ENCODE results near the gene PDE3A.

Gene PDE3A

DNA sequence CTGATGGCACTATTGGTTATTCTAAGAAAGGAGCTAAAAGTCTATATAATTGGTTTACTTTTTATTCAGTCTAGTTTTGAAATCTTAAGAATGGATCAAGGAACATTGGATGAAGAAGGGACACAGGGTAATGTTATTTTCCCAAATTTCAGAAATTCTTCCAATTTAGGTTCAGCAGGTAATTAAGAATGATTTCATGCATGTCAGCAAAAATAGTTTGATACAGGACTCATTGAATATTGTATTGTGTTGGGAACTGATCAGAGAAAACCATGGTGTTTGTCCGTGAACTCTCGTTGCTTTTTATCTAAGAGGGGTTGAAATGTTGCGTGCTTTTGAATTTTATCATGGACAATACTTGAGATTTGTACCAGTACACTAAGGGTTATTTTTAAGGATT is 58.6 kb downstream of the PDE3A start:
- DNase-seq: no peak

DNA sequence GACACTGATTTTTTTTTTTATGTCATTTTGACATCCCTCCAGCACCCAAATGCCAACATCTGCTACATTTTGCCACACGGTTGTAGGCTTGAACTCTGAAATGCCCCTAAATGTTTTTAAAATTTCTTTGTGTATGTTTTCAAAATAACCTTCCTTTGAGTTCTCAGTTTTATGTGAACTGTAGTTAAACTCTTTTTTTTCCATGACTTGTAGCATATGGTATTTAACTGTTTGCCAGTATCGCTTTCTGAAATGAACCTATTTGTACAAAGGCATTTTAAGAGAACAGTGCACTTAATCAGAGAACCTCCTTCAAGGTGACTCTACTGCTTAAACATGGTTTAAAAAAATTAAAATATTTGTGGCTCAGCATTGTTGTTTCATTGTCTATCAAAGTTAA is 61.5 kb downstream of the PDE3A start:
- no peak for DNase-seq

DNA sequence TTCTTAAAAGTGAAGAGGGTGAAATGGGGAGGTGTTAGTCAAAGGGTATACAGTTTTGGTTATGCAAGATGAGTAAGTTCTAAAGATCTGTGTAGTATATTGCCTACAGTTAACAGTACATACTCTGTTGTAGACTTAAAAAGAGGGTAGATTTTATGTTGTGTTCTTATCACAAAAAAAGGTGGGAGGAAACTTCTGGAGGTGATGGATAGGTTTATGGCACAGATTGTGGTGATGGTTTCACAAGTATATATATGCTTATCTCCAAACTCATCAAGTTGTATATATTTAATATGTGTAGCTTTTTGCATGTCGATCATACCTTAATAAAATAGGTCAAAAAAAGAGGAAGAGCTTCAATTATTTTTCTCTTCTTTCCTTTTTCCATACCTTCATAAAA is 64.0 kb downstream of the PDE3A start:
- DNase-seq: no peak

DNA sequence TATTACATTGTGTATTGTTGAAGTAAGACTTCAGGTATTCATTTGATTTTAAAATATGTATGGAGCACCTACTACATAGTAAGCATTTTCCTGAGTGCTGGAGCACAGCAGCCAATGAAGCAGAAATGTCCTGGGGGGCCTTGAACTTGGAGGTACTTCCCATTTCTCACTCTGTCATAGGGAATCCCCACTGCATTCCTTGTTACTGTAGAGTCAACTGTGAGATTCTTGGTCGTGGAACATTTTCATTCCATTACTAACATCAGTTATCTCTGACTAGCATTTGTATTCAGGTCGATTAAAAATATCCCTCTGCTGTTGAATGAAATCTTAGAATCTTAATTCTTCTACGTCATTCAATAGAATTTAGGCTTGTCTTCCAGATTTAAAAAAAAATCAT is 66.7 kb downstream of the PDE3A start:
- DNase-seq: no peak

DNA sequence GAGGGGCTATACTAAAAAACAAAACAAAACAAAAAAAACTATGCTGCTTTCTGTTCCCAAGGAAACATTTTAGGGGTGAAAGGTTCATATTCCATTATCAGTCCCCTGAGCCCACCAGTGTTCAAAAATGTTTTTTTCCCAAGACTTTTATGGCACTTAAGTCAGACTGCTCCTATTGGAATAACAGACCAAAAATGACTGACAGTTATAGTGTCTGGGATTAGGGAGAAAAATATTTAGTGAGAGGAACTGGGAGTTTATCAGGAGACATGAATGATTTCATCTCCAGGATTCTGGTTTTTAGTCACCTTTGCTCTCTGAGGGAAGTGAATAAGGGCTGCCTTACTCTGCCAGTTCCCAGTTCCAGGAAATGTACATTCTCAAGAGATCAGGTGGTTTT is 68.0 kb downstream of the PDE3A start:
- DNase-seq: no peak

DNA sequence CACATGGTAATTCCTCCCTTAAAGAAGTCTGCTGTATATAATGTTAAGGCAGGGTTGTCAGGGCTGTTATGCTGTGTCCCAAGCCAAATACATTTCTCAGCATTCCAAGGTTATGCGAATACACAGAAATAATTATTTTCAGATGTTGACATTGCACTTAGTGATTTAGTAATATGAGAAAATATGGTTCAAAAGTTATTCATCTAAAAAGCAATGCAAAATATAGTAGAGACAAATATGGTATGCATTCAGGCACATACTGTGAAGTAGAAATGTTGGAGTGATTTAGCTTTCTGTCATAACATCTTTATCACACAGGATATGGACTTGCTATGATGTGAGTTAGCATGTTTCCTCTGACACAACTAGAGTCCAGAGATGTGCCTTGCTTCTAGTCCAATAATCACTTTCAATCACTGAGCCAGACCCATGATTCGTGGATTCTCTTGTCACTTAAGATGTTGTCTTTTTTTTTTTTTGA is 70.0 kb downstream of the PDE3A start:
- DNase-seq: no peak

DNA sequence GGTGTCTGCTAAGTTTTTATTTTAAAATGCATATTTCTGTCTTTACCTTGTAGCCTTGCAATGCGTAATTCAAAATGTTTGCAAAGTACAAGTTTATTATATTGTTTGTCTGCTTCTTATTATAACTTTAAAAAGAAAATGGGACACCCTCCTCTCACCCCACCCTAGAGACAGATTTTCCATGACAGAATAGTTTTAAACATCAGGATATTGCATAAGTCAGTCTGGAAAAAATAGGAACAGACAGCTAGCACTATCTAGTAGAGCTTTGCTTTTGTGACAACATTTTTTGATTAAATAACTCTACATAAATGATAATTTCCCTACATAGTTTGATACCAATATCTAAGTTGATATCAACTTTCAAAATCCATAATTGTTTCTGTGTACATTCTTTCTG is 71.3 kb downstream of the PDE3A start:
- DNase-seq: no peak

DNA sequence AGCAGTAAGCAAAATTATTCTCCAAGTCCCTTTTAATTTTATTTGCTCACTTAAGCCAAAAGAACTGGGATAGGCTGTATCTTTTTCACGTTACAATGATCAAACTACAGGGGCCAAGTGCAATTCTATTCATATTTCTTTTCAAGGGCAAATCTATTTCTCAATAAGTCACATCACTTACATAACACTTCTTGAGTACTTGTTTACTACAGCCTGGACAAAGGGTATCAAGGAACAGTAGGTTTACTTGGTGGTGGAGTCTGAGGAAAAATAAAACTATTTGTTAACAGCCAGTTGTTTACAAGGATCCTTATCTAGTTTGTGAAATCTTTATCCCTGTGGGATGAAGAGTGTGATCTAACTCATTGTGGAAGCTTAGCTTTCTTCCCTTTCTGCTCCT is 72.1 kb downstream of the PDE3A start:
- DNase-seq: no peak

DNA sequence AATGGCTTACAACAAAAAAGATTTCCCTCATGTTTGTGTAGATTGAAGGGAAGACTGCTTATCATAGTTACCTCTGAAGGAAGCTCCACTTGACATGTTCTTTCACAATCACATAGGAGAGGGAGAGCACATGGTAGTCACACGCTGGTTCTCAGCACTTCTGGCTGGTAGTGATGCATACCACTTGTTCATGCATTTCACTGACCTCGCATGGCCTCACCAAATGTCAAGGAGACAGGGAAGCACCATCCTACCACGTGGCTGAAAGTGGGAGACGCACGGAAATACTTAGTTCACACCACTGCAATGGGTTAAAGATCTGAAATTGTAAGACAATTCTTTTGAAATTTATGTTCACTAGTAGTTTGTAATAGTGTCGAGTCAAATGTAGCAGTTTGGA is 74.0 kb downstream of the PDE3A start:
- DNase-seq: no peak

DNA sequence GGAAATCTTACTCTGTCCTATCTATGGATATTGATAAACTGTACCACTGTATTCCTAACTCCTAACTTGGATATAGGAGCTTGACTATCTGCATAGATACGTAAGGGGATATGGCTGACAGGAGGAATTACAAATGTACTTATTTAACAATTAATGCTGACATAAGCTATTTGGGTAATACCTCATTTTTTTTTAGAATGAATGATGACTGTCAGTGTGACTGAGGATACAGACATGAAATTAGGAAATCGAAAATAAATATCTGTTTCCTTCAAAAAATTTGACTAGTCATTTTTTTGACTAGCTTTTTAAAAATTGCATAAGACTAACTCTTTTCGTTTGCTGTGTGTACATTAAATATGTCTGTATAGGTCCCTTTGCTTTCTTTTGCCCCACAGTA is 74.9 kb downstream of the PDE3A start:
- DNase-seq: no peak

DNA sequence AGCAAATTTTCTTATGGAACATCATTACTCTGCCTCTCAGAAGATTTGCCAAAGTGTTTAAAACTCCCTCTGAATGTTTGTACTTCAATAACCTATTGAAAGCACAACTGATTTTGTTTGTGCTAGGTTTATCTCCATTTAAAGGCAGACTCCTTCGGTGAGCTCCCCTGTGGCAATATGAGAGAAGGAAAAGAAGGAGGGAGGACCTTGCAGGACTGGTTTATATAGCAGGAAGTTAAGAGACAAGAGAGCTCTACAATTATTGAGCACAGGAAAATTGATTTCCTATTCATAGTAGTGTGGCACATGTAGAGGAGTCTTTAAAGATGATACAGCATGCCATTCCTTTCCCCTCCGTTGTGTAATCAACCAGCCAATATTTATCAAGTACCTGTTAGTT is 75.5 kb downstream of the PDE3A start:
- DNase-seq: no peak

DNA sequence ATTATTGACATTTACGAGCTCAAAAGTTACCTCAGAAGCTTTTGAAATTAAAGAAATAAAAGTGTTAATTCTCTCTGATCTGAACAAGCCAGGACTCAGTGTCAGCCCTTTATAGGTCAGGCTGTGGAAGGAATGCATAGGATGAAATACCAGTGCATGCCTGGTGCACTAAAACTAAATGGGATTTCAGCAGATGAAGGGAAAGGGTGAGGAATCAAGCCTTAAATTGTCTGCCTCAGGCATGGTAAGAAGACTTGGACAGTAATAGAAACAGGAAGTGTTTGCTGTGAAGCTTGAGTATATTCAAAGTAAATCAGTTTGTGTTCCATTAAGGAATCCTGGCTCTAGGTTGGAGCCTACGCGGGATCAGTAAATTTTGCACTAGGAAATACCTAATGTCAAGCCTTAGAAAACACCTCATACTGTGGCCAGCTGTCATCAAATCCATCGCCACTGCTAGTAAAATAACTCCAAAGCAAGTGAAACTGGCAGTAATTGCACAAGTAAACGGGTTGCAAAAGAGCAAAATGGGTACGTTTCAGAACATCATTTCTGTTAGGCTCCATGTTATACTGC is 76.3 kb downstream of the PDE3A start:
- DNase-seq: no peak

DNA sequence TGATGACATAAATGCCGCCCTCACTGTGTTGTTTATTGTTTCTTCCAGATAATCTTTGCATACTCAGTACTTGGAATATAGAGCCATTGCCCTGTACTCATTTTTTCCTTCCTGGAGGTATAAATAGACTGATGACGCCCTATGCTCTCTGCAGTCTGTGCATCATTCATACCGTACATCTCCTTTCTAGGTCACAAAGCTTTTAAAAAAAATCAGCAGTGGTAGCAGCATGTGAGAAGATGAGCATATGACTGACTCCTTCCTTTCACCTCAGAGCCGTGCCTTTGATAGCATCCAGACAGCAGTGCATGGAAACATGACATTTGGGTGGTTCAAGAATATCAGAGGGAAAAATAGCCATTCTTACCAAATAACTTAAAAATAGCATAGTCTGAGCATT is 77.3 kb downstream of the PDE3A start:
- no peak for DNase-seq

DNA sequence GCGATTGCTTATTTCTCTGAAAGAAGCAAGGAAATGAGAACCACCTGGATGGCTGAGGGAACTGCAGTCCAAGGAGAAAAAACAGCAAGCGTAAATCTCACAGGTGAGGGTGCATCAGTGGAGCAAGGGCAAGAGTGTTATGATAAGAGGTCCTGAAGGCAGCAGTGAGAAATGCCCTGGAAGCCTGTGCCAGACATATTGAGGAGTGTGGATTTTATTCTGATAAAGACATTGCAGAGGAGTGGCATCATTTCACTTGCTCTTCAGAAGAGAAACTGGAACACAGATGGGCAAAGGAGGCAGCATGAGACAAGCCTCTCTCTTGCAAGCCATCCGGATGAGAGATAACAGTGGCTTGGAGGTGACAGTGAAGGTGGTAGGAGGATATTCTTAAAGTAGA is 78.5 kb downstream of the PDE3A start:
- no peak for DNase-seq

DNA sequence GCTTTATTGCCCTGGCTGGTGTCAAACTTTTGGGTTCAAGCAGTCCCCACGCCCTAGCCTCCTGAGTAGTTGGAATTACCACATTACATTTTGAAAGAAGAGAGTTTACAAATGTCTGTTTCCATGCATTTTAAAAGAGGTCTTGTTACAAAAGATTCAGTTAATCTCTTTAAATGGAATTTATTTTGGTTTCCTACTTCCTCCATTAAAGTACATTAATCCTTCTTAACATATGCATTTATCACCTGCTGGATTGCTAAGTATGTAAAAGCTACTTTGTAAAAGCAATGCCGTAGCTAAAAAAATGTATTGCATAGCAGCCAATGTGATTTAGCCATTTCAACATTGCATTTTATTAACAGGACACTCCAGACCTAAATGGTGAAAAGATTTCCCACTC is 80.4 kb downstream of the PDE3A start:
- DNase-seq: no peak

DNA sequence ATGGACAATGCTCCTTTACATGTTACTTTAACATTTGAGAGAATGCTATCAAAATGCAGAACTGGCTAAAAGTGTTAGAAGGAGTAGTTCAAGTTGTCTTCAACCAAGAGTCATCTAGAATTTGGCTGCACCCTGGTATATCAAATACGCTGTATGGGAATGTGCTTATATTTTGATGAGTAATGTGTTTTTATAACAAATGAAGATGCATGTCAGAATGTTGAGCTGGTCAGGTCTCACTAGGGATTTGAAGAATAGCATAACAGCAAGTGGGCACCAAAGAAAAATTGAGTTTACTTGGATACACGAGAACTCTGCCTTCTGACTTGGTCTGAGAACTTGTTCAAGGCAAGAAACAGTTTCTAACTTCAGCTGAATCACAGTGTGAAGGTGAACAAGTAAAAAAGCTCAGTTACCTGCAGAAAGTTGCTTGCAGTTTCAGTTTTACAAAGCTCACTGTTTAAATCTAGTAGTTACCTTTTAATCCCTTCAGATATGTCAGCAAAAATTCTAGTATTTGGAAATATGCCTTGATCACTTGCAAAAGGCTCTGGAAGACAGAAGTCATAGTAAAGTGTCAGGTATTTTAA is 82.3 kb downstream of the PDE3A start:
- DNase-seq: no peak

DNA sequence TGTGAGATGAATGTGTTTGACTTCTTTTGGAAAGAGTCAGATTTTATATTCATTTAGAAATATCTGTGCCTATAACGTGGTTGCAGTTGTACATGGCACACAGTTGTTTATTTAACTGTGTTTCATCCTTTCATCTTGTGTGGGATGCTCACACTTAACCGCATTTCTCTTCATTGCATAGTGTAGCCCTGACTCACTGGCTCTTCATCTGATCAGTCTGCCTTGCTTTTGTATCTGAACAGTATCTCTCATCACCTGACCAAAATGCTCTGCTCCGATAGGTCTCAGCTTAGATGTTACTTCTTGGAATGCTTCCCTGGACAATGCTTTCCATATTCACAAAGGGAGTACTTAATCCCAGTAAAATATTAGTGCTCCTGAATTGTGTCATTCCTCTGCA is 83.4 kb downstream of the PDE3A start:
- no peak for DNase-seq

DNA sequence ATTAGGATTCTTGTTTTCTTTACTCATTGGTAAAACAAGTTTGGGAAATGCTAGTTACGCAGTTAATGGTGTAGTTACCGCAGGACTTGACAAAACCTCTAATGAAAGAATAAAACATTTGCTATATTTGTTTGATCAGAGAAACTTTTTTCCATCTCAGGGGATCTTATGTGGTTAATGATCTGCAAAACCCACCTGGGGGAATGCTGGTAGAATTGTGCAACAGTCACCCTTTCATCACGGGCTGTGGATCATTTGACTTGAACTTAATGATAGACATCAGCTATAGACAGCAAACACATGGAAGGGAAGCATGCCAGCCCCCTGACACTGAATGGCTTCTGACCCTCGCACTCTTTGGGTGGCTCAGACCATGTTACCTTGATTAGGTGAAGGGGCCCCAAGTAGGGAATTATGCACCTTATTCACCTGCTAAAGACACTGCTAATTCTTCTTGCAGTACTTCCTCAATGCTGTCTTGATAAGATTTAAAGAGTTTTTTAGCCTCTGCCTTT is 84.2 kb downstream of the PDE3A start:
- DNase-seq: no peak

DNA sequence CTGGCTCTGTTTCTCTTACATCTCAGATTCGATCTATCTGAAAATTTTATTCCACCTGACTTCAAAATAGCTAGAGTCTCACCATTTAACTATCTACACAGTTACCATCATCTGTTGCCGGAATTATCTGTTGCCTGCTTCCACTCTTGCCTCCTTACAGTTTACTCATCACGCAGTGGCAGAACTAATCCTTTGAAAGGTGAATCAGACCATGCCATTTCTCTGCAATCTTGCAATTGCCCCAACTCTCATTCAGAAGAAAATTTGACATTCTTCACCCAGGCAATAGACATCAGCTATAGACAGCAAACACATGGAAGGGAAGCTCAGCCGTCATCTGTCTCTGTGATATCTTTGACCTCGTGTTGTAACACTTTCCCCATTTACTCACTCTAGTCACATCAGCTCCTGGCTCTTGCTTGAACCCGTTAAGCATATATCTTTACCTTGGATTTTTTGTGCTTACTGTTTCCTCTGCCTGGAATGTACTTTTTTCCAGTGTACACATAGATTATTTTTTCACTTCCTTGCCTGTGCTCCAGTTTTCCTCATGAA is 85.5 kb downstream of the PDE3A start:
- no peak for DNase-seq

DNA sequence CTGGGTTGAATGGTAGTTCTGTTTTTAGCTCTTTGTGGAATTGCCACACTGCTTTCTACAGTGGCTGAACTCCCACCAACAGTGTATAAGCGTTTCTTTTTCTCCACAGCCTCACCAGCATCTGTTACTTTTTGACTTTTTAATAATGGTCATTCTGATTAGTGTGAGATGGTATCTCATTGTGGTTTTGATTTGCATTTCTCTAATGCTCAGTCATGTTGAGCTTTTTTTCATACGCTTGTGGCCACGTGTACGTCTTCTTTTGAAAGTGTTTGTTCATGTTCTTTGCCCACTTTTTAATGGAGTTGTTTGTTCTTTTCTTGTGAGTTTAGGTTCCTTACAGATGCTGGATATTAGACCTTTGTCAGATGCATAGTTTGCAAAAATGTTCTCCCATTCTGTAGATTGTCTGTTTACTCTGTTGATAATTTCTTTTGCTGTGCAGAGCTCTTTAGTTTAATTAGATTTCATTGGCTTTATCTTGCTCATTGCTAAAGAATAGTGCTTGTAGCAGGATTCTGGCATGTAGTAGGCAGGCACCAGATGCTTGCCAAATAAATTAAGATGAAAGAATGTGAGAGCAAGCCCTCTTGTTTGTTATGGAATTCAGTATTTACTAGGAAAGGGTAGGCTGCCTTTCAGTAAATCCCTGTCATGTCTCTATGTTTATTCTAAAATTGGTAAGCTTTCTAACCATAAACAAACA is 86.8 kb downstream of the PDE3A start:
- no peak for DNase-seq

DNA sequence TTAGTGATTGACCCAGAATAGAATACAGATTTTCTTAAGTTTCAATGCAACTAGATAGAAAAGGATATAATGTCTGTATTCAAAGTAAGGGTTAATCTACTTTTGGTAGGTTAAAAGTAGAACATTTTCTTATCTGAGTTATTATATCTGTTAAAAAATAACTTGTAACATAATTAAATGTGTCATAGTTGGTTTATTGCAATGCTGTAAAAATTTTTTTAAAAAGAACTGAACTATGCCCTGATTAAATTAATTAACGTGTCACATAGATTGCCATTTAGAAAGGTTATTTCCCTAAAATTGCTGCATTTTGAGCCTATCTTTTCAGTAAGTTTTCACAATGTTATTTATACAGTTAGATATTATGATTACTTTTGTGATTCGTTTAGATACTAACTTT is 89.2 kb downstream of the PDE3A start:
- no peak for DNase-seq

DNA sequence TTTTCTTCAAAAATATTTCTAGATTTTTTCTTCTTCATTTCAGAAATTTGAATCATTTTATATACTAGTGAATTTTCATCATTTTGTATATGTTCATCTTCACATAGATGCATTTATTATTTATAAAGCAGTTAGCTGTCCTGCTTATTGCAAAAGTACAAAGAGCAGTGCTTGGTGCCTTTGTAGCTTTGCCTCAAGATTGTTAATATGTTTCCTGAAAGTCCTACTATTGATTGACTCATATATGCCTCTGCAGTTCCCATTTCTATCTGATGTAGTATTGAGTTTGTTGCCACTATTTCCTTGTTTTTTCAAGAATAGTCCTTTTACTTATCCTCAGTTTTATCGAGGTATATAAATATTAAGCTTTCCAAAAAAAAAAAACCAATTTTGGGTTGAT is 89.7 kb downstream of the PDE3A start:
- no peak for DNase-seq

DNA sequence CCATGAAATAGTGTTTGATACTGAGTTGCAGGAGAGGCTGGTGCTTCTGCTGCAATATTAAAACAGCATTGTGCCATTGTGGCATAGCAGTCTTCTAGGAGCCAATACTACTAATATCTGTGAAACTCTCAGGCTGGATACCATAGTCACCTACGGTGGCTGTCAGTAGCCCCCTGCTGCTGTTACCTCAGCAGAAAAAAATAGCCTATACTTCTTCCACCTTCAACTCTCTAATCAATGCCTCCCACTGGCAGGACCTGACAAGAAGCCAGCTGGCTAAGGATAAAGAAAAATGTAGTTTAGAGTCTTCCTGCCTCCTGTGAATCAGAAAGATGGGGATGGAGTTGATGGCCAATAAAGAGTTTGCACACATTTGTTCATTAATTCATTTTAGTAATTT is 91.6 kb downstream of the PDE3A start:
- DNase-seq: no peak

DNA sequence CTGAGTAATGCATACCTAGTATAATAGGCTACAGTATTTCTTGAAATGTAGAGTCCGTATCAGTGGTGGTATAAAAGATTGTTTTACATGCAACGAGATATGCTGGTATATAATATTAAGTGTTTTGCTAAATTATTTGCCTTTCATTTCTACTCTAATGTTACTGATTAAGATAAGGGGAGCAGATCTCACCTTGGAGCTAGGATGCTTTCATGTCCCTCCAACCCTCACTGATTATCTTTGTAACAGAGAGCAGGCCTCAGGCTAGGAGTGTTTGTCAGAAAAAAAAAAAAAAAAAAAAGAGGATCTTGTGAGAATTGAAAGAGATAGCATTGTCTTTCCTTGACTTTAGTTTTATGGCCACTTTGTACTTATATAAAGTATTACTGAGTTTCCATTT is 92.6 kb downstream of the PDE3A start:
- DNase-seq: no peak
